Neutrophil (primary cell): ENCODE results near the gene ABCC3.
"Not testable (repeated sequence)": the region's sequence is repeated elsewhere in the genome, so short reads cannot be mapped to it uniquely, and the experiment has no call there.

Source experiments
- H3K27ac ChIP-seq: fragments of 200-600 bp; sonication (generic); 2 replicates; pipeline ENCODE4 v1.5.1; 2016; ENCODE audit warnings: mild to moderate bottlenecking, moderate library complexity
- H3K27me3 ChIP-seq: fragments of 200-600 bp; sonication (generic); 2 replicates; pipeline ENCODE4 v1.6.0; 2016; ENCODE audit warnings: mild to moderate bottlenecking
- H3K36me3 ChIP-seq: fragments of 200-600 bp; sonication (generic); 2 replicates; pipeline ENCODE4 v1.5.1; 2017
- H3K4me1 ChIP-seq, 2 experiments: fragments of 200-600 bp in 1 of 2; sonication (generic) in 1 of 2; 1 replicate in 1 of 2; 2 replicates in 1 of 2; pipeline versions ENCODE4 v1.5.1 to v1.6.1; 2013 to 2016; ENCODE audit warnings: low read depth in 1 of 2, low read length in 1 of 2, mild to moderate bottlenecking in 1 of 2, moderate library complexity in 1 of 2; ENCODE audit not compliant: control insufficient read depth in 1 of 2, insufficient read depth in 1 of 2
- H3K4me3 ChIP-seq, 2 experiments: fragments of 200-600 bp in 1 of 2; sonication (generic) in 1 of 2; 1 replicate in 1 of 2; 2 replicates in 1 of 2; pipeline ENCODE4 v1.5.1; 2013 to 2016; ENCODE audit warnings: low read depth in 1 of 2, low read length in 1 of 2, mild to moderate bottlenecking in 1 of 2, moderate library complexity in 1 of 2
- H3K9me3 ChIP-seq: fragments of 200-600 bp; sonication (generic); 2 replicates; pipeline ENCODE4 v1.5.1; 2016
- TF ChIP-seq, protein P1 (sequence below): fragments of 200-600 bp; sonication (generic); IDR thresholded peaks from 2 replicates; pipeline ENCODE4 v1.5.1; 2016; ENCODE audit warnings: antibody characterized with exemption

The ABCC3 gene

DNA sequence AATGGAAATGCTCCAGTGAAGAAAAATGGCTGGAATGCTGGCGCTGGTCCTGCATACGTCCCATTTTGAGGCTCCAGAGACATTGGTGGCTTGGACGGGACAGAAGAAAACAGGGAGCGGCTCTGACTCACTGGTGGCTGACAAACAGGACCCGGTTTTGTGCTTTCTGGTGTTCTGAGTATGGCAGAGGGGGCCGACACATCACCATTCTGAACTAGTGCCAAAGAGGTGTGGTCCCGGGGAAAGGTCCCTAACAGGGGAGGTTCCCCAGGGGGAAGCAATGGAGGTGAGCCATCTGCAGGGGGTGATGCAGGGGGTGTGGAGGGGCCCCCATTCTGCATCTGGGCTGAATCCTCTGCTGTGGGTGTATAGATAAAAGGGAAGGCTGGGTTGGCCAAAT is 64.7 kb downstream of the ABCC3 start:
- Histone ChIP-seq H3K27me3 (no peaks in the 10 kb centered on the region), H3K27ac (no peak overlapping the region), H3K9me3 (no peaks in the 10 kb centered on the region), H3K4me3 (no peak overlapping the region), H3K4me1 (no peaks in the 10 kb centered on the region), H3K36me3 (peaks cover 58% of the 10 kb centered on the region)
- TF ChIP-seq, protein P1, sequence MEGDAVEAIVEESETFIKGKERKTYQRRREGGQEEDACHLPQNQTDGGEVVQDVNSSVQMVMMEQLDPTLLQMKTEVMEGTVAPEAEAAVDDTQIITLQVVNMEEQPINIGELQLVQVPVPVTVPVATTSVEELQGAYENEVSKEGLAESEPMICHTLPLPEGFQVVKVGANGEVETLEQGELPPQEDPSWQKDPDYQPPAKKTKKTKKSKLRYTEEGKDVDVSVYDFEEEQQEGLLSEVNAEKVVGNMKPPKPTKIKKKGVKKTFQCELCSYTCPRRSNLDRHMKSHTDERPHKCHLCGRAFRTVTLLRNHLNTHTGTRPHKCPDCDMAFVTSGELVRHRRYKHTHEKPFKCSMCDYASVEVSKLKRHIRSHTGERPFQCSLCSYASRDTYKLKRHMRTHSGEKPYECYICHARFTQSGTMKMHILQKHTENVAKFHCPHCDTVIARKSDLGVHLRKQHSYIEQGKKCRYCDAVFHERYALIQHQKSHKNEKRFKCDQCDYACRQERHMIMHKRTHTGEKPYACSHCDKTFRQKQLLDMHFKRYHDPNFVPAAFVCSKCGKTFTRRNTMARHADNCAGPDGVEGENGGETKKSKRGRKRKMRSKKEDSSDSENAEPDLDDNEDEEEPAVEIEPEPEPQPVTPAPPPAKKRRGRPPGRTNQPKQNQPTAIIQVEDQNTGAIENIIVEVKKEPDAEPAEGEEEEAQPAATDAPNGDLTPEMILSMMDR = no peak

DNA sequence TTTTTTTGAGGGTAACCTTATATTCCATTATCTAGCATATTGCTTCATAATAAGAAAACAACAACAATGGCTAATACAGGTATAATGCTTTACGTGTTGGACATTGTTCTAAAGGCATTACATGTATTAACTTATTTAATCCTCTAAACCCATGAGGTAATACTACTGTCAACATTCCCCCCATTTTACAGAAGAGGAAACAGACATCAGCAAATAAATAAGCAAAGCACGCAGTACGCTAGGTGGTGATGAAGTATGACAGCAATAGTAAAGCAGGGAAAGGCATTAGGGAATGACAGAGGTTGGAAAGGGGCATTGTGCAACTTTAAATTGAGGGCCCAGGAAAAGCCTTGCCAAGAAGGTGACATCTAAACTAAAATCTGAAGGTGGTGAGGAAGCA is 68.5 kb downstream of the ABCC3 start:
- Histone ChIP-seq H3K27ac (no peak overlapping the region), H3K4me3 (no peak overlapping the region), H3K4me1 (peaks cover 12% of the 10 kb centered on the region in 2 experiments)

DNA sequence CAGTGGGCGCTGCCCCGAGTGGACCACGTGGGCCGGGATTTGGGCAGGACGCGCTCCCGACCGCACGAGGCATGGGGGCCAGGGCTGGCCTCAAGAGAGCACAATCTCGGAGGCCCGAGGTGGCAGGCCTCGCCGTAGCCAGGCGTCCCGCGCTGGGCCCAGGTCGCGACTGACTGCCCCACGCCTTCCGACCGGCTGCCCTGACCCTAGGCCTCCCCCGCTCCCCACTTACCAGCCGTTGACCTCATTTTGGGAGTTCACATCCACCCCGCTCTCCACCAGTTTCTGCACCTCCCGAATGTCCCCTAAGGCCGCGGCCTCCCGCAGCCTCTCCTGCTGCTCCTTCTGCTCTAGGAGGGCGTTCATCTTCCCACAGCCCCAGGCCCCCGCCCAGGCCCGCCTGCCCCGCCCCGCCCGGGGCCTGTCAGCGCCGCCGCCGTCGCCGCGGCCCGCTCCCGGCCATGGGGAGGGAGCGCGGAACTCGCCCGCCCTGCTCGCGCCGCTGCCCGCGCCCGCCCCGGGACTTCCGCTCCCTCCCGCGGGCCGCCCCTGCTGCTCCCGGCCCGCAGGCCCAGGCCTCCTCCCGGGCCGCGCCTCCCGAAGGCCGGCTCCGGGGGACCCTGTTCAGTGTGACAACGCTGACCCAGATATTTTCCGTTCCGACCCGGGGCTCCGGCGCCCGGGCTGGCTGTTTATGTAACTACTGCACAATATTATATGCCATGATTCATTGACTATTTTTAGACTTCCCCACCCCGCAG is 72.8 kb downstream of the ABCC3 start, which contains the start of gene ANKRD40:
Gene ANKRD40 (minus strand): TSS at position 626 of the 761 bp plus-strand sequence. CDS start 260 bp downstream, at position 366.
- TF ChIP-seq, protein P1 = no peak
- H3K4me1 ChIP-seq = peaks cover 22% of the 10 kb centered on the region in 2 experiments

More for the DNA sequence above, 68.5 kb downstream of the ABCC3 start:
- Histone ChIP-seq H3K36me3 (peaks cover 29% of the 10 kb centered on the region), H3K27me3 (no peaks in the 10 kb centered on the region), H3K9me3 (no peaks in the 10 kb centered on the region)
- TF ChIP-seq, protein P1 = no peak

DNA sequence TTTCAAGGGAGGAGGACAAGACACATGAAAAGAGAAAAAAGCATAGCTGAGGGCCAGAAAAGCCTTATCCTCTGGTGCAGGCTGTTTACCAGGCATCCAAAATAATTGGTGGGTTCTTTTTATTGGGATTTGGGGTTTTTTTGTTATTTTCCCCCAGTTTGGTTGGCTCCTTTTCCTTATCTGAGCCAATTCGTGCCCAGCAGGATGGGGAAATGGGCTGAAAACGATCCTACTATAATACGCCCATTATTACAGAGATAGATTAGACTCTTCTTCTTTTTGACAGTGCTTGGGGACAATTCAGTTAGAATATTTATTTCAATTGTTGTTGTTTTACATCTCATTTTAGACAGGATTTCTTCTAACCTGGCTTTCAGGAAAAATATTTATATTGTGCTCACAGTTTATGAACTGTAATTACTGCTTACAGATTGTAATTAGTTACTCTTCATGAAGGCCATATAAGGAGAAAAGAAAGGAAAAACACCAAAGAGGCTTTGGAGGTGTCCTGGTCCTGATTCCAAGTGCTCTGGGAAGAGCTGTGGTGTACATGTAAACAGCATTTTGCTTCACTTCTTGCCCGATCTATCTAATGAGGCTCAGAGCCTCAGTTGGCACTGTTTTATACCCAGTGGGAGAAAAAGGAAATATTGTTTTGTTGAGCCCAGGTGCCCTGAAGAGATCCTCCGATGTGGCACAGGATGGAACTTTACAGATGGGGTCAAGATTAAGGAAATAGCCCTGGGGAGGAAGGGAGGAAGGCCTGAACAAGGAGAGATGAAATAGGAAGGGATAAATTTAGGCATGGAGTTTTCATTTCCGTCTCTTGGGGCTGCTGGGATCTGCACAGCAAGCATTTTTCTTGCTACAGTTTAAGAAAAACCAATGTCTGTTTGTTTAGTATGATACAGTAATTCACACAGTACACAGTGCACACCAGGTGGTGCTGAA is 73.6 kb downstream of the ABCC3 start:
- Histone ChIP-seq H3K4me1 (peaks cover 22% of the 10 kb centered on the region in 2 experiments), H3K36me3 (peaks cover 6% of the 10 kb centered on the region), H3K4me3 (peak overlapping the region; percentile 72 to 80), H3K27ac (peak overlapping the region; percentile 89), H3K9me3 (no peaks in the 10 kb centered on the region), H3K27me3 (no peaks in the 10 kb centered on the region)
- TF ChIP-seq, protein P1 = no peak

More for the DNA sequence above, 72.8 kb downstream of the ABCC3 start, which contains the start of gene ANKRD40:
- Histone ChIP-seq H3K27me3 (no peaks in the 10 kb centered on the region), H3K9me3 (no peaks in the 10 kb centered on the region), H3K27ac (peak within 1 kb of the TSS; percentile 89), H3K4me3 (peak within 1 kb of the TSS; percentile 72 to 80), H3K36me3 (peaks cover 11% of the 10 kb centered on the region)

DNA sequence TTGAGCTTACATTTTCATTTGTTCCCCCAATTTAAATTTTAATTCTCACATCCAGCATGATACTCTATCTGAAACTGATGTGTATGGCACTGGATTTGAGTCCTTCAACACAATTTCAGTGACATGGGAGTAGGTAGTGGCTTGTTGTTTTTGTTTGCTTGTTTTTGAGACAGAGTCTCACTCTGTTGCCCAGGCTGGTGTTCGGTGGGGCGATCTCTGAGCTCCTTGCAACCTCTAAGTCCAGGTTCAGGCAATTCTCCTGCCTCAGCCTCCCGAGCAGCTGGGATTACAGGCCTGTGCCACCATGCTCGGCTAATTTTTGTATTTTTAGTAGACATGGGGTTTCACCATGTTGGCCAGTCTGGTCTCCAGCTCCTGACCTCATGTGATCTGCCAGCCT is 74.4 kb downstream of the ABCC3 start:
- H3K4me1 ChIP-seq = peaks cover 22% of the 10 kb centered on the region in 2 experiments
- H3K36me3 ChIP-seq, H3K4me3 ChIP-seq: not testable (repeated sequence)

More for the DNA sequence above, 74.4 kb downstream of the ABCC3 start:
- not testable (repeated sequence) for H3K9me3 ChIP-seq, H3K27me3 ChIP-seq
- H3K27ac ChIP-seq = peak overlapping the region; percentile 89
